ENCODE data around the gene ARHGAP40. TPM values are rescaled to one million over a fixed set of nuclear protein-coding genes. Genes with fewer than 3 reads are reported as not detected.

Gene ARHGAP40
- total and polyA plus RNA-seq, 2 of the 13 experiments (the other 11 are each of a cell fraction or from before 2014, with no cell fraction given), result 0.75 to 2.1 TPM

DNA sequence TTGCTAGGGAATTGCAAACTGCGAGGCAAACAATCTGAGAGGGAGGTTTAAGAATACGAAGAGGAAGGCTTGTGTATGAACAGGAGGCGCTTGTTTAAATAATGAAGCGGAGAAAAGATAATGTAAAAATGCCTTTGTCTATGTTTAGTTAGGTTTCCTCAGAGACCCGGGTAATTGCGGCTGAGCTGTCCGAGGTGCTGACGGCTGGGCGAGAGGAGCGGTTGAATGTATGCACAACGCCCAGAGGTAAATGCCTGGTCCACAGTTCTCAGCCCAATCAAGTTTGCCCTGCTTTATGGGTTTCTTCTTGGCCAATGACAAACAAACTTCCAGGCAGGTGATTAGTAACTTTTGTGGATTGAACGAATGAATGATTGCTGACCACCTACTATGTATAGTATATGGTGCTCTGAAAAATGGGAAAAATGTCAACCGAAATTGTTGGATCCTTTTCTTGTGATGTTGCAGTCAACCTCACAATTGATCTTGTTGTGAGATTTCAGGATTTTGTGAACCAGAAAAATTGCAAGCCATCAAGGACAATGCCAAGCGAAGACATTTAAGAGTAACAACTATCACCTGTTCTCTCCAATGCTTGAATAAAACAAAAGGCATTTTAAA, 84.4 kb downstream of the ARHGAP40 start (continued):
- TF ChIP-seq, protein P1, sequence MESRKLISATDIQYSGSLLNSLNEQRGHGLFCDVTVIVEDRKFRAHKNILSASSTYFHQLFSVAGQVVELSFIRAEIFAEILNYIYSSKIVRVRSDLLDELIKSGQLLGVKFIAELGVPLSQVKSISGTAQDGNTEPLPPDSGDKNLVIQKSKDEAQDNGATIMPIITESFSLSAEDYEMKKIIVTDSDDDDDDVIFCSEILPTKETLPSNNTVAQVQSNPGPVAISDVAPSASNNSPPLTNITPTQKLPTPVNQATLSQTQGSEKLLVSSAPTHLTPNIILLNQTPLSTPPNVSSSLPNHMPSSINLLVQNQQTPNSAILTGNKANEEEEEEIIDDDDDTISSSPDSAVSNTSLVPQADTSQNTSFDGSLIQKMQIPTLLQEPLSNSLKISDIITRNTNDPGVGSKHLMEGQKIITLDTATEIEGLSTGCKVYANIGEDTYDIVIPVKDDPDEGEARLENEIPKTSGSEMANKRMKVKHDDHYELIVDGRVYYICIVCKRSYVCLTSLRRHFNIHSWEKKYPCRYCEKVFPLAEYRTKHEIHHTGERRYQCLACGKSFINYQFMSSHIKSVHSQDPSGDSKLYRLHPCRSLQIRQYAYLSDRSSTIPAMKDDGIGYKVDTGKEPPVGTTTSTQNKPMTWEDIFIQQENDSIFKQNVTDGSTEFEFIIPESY (CRISPR knock-in tag; IDR thresholded peaks at IDR 0.05), result peak; percentile 46; the same call in 1 of the 2 replicates
- TF ChIP-seq DNMT1 (CRISPR knock-in tag; IDR thresholded peaks at IDR 0.05) (no peak), BORCS8-MEF2B (CRISPR knock-in tag; IDR thresholded peaks at IDR 0.05) (peak; percentile 99), ZSCAN31 (CRISPR knock-in tag; IDR thresholded peaks at IDR 0.05; ENCODE audit: low read depth) (no peak; the same call in 1 of the 2 replicates), MATR3 (CRISPR knock-in tag; IDR thresholded peaks at IDR 0.05) (no peak), HHEX (CRISPR knock-in tag; IDR thresholded peaks at IDR 0.05) (peak; percentile 45; the same call in 1 of the 2 replicates), HIC2 (CRISPR knock-in tag; IDR thresholded peaks at IDR 0.05; ENCODE audit: low read depth) (peak; percentile 58; the same call in 1 of the 2 replicates), PAWR (CRISPR knock-in tag; IDR thresholded peaks at IDR 0.05; ENCODE audit: borderline replicate concordance) (no peak), ZNF205 (CRISPR knock-in tag; IDR thresholded peaks at IDR 0.05) (peak; percentile 79; the same call in 1 of the 2 replicates), POLR2AphosphoS5 (IDR thresholded peaks at IDR 0.05; ENCODE audit: low read depth, low read length) (no peak), ZNF335 (CRISPR knock-in tag; IDR thresholded peaks at IDR 0.05) (peak; percentile 90), FOSL1 (CRISPR knock-in tag; IDR thresholded peaks at IDR 0.05; ENCODE audit: borderline replicate concordance) (peak; percentile 57; the same call in 1 of the 2 replicates), NFYC (CRISPR knock-in tag; IDR thresholded peaks at IDR 0.05) (peak; percentile 37; the same call in 1 of the 2 replicates), KAT2B (IDR thresholded peaks at IDR 0.05; ENCODE audit: borderline replicate concordance, low read depth, low read length) (no peak), MBD4 (IDR thresholded peaks at IDR 0.05; ENCODE audit: borderline replicate concordance, low read length) (no peak)
- TF ChIP-seq, protein P2, sequence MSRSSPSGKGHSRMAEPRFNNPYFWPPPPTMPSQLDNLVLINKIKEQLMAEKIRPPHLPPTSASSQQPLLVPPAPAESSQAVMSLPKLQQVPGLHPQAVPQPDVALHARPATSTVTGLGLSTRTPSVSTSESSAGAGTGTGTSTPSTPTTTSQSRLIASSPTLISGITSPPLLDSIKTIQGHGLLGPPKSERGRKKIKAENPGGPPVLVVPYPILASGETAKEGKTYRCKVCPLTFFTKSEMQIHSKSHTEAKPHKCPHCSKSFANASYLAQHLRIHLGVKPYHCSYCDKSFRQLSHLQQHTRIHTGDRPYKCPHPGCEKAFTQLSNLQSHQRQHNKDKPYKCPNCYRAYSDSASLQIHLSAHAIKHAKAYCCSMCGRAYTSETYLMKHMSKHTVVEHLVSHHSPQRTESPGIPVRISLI (CRISPR knock-in tag; IDR thresholded peaks at IDR 0.05; ENCODE audit: borderline replicate concordance), result no peak; the same call in 1 of the 2 replicates
- TF ChIP-seq, protein P3, sequence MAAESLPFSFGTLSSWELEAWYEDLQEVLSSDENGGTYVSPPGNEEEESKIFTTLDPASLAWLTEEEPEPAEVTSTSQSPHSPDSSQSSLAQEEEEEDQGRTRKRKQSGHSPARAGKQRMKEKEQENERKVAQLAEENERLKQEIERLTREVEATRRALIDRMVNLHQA (CRISPR knock-in tag; IDR thresholded peaks at IDR 0.05), result no peak; the same call in 1 of the 2 replicates
- TF ChIP-seq, protein P4, sequence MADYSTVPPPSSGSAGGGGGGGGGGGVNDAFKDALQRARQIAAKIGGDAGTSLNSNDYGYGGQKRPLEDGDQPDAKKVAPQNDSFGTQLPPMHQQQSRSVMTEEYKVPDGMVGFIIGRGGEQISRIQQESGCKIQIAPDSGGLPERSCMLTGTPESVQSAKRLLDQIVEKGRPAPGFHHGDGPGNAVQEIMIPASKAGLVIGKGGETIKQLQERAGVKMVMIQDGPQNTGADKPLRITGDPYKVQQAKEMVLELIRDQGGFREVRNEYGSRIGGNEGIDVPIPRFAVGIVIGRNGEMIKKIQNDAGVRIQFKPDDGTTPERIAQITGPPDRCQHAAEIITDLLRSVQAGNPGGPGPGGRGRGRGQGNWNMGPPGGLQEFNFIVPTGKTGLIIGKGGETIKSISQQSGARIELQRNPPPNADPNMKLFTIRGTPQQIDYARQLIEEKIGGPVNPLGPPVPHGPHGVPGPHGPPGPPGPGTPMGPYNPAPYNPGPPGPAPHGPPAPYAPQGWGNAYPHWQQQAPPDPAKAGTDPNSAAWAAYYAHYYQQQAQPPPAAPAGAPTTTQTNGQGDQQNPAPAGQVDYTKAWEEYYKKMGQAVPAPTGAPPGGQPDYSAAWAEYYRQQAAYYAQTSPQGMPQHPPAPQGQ (CRISPR knock-in tag; IDR thresholded peaks at IDR 0.05; ENCODE audit: borderline replicate concordance), result no peak
- TF ChIP-seq, protein P5, sequence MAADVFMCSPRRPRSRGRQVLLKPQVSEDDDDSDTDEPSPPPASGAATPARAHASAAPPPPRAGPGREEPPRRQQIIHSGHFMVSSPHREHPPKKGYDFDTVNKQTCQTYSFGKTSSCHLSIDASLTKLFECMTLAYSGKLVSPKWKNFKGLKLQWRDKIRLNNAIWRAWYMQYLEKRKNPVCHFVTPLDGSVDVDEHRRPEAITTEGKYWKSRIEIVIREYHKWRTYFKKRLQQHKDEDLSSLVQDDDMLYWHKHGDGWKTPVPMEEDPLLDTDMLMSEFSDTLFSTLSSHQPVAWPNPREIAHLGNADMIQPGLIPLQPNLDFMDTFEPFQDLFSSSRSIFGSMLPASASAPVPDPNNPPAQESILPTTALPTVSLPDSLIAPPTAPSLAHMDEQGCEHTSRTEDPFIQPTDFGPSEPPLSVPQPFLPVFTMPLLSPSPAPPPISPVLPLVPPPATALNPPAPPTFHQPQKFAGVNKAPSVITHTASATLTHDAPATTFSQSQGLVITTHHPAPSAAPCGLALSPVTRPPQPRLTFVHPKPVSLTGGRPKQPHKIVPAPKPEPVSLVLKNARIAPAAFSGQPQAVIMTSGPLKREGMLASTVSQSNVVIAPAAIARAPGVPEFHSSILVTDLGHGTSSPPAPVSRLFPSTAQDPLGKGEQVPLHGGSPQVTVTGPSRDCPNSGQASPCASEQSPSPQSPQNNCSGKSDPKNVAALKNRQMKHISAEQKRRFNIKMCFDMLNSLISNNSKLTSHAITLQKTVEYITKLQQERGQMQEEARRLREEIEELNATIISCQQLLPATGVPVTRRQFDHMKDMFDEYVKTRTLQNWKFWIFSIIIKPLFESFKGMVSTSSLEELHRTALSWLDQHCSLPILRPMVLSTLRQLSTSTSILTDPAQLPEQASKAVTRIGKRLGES (CRISPR knock-in tag; IDR thresholded peaks at IDR 0.05; ENCODE audit: borderline replicate concordance), result peak; percentile 95
